HL-60 (cell line): ENCODE results near the gene TELO2.

Source experiments
- CTCF ChIP-seq: IDR thresholded peaks from one replicate; pipeline ENCODE4 v1.5.1; 2011; ENCODE audit warnings: low read length, control low read depth, inconsistent platforms; ENCODE audit not compliant: insufficient read depth
- GABPA ChIP-seq: IDR thresholded peaks from 2 replicates; pipeline ENCODE4 v1.6.1; 2012; ENCODE audit warnings: low read depth
- POLR2AphosphoS5 ChIP-seq: IDR thresholded peaks from 2 replicates; pipeline ENCODE4 v1.6.1; 2012; ENCODE audit warnings: low read depth
- SPI1 ChIP-seq: IDR thresholded peaks from 2 replicates; pipeline ENCODE4 v1.6.1; 2012; ENCODE audit warnings: low read depth, mild to moderate bottlenecking, borderline replicate concordance
- TF ChIP-seq, protein P1 (sequence below): IDR thresholded peaks from 2 replicates; pipeline ENCODE4 v1.6.1; 2012; ENCODE audit warnings: low read depth; ENCODE audit not compliant: insufficient replicate concordance

DNA sequence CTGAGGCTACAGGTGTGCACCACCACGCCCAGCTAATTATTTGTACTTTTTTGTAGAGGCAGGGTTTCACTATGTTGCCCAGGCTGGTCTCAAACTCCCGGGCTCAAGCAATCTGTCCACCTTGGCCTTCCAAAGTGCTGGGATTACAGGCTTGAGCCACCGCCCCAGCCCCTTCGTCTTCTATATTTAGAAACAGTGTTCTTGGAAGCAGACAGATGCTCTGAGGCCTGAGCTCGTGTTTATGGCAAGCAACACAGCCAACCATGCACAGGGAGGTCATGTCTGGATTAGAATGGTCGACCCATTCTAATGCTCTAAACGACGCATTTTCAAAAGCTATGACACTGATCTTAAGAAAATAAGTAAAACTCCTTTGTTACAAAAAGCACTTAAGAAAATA, 56.9 kb downstream of the TELO2 start:
- no peak for TF ChIP-seq CTCF
- TF ChIP-seq, protein P1, sequence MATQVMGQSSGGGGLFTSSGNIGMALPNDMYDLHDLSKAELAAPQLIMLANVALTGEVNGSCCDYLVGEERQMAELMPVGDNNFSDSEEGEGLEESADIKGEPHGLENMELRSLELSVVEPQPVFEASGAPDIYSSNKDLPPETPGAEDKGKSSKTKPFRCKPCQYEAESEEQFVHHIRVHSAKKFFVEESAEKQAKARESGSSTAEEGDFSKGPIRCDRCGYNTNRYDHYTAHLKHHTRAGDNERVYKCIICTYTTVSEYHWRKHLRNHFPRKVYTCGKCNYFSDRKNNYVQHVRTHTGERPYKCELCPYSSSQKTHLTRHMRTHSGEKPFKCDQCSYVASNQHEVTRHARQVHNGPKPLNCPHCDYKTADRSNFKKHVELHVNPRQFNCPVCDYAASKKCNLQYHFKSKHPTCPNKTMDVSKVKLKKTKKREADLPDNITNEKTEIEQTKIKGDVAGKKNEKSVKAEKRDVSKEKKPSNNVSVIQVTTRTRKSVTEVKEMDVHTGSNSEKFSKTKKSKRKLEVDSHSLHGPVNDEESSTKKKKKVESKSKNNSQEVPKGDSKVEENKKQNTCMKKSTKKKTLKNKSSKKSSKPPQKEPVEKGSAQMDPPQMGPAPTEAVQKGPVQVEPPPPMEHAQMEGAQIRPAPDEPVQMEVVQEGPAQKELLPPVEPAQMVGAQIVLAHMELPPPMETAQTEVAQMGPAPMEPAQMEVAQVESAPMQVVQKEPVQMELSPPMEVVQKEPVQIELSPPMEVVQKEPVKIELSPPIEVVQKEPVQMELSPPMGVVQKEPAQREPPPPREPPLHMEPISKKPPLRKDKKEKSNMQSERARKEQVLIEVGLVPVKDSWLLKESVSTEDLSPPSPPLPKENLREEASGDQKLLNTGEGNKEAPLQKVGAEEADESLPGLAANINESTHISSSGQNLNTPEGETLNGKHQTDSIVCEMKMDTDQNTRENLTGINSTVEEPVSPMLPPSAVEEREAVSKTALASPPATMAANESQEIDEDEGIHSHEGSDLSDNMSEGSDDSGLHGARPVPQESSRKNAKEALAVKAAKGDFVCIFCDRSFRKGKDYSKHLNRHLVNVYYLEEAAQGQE = no peak
- TF ChIP-seq GABPA = no peak
- no peak for TF ChIP-seq SPI1
- TF ChIP-seq POLR2AphosphoS5 = no peak
